ENCODE data around the gene AUTS2.

The AUTS2 gene

DNA sequence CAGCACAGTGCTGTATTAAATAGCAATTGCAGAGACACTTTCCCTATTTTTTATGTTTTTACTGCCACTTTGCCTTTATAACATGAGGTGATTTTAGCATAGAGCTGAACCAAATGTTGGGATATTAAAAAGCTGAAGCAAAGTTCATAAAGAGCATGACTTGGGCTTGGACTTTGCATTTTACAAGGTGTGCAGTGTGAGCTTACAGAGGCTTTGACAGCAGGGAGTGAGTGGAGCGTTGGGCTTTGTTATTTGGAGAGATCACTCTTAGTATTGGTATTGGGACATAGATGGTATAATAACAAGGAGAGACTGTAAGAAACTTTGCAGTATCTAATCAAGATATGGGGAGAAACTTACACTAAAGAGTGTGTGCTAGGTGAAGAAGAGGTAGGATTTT is 449.1 kb downstream of the AUTS2 start:
- no peak for TF ChIP-seq POLR2AphosphoS5 (IDR thresholded peaks at IDR 0.05; ENCODE audit: low read depth)
- TF ChIP-seq SPI1 (IDR thresholded peaks at IDR 0.05; ENCODE audit: borderline replicate concordance, low read depth), result no peak
- TF ChIP-seq, protein P1, sequence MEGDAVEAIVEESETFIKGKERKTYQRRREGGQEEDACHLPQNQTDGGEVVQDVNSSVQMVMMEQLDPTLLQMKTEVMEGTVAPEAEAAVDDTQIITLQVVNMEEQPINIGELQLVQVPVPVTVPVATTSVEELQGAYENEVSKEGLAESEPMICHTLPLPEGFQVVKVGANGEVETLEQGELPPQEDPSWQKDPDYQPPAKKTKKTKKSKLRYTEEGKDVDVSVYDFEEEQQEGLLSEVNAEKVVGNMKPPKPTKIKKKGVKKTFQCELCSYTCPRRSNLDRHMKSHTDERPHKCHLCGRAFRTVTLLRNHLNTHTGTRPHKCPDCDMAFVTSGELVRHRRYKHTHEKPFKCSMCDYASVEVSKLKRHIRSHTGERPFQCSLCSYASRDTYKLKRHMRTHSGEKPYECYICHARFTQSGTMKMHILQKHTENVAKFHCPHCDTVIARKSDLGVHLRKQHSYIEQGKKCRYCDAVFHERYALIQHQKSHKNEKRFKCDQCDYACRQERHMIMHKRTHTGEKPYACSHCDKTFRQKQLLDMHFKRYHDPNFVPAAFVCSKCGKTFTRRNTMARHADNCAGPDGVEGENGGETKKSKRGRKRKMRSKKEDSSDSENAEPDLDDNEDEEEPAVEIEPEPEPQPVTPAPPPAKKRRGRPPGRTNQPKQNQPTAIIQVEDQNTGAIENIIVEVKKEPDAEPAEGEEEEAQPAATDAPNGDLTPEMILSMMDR (IDR thresholded peaks at IDR 0.05; ENCODE audit: insufficient read depth, low read length), result no peak
- TF ChIP-seq, protein P2, sequence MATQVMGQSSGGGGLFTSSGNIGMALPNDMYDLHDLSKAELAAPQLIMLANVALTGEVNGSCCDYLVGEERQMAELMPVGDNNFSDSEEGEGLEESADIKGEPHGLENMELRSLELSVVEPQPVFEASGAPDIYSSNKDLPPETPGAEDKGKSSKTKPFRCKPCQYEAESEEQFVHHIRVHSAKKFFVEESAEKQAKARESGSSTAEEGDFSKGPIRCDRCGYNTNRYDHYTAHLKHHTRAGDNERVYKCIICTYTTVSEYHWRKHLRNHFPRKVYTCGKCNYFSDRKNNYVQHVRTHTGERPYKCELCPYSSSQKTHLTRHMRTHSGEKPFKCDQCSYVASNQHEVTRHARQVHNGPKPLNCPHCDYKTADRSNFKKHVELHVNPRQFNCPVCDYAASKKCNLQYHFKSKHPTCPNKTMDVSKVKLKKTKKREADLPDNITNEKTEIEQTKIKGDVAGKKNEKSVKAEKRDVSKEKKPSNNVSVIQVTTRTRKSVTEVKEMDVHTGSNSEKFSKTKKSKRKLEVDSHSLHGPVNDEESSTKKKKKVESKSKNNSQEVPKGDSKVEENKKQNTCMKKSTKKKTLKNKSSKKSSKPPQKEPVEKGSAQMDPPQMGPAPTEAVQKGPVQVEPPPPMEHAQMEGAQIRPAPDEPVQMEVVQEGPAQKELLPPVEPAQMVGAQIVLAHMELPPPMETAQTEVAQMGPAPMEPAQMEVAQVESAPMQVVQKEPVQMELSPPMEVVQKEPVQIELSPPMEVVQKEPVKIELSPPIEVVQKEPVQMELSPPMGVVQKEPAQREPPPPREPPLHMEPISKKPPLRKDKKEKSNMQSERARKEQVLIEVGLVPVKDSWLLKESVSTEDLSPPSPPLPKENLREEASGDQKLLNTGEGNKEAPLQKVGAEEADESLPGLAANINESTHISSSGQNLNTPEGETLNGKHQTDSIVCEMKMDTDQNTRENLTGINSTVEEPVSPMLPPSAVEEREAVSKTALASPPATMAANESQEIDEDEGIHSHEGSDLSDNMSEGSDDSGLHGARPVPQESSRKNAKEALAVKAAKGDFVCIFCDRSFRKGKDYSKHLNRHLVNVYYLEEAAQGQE (IDR thresholded peaks at IDR 0.05; ENCODE audit: insufficient replicate concordance, low read depth), result no peak
- no peak for TF ChIP-seq GABPA (IDR thresholded peaks at IDR 0.05; ENCODE audit: low read depth)
- no peak overlapping the region for H3K4me3 ChIP-seq (replicated peaks; ENCODE audit: insufficient read depth, low read length)
- DNase-seq (ENCODE audit: low read depth in 1 of 2, low spot score in 1 of 2), result no peak
- no peak overlapping the region for H3K27ac ChIP-seq (replicated peaks)
- H3K27me3 ChIP-seq (ENCODE audit: insufficient read depth, poor library complexity, severe bottlenecking), result no peaks in the 10 kb centered on the region

DNA sequence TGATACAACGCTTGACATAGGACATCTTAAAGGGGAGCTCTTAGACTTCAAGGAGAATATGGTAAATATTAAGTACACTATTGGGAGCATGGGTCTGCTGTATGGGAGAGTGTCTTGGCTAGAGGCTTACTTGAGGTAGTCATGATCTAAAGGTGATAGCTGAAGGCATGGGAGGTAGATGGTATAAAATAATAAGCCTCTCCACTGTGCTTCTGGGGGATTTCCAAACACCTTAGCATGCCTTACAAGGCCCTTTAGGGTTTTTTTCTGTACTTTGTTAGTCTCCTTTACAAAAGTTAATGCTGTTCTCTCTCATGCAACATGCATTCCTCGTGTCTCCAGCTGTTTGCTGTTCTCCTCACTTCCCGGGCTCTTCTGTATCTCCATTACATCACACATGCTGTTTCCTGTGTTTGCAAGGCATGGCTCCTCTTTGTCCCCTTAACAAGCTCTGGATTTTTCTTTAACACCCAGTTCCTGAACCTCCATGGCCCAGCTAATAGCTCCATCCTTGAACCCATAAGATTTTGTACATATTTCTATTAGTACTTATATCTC is 449.7 kb downstream of the AUTS2 start:
- H3K27ac ChIP-seq (replicated peaks), result no peak overlapping the region
- DNase-seq (ENCODE audit: low read depth in 1 of 2, low spot score in 1 of 2), result no peak
- no peak overlapping the region for H3K4me3 ChIP-seq (replicated peaks; ENCODE audit: insufficient read depth, low read length)
- TF ChIP-seq GABPA (IDR thresholded peaks at IDR 0.05; ENCODE audit: low read depth), result no peak
- TF ChIP-seq, protein P2 (IDR thresholded peaks at IDR 0.05; ENCODE audit: insufficient replicate concordance, low read depth), result no peak
- TF ChIP-seq, protein P1 (IDR thresholded peaks at IDR 0.05; ENCODE audit: insufficient read depth, low read length), result no peak
- no peak for TF ChIP-seq POLR2AphosphoS5 (IDR thresholded peaks at IDR 0.05; ENCODE audit: low read depth)
- TF ChIP-seq SPI1 (IDR thresholded peaks at IDR 0.05; ENCODE audit: borderline replicate concordance, low read depth), result no peak
- no peaks in the 10 kb centered on the region for H3K27me3 ChIP-seq (ENCODE audit: insufficient read depth, poor library complexity, severe bottlenecking)

DNA sequence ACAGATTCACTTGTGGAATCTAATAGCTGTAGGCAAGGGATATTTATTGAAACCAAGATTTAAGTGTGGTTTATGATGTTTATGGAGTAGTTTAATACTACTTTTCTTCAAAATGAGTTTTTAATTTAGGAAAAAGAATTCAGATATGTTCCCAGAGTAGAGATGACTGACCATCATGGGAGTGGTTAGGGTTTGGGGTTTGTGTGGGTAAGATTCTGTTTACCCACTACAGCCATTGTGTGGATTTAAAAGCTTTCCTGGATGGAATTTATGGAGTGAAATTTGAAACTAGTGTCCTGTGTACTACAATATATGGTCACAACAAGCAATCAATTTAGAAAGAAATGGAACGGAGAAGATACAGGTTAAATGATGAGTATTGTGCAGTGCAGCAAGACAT is 453.5 kb downstream of the AUTS2 start:
- TF ChIP-seq, protein P2 (IDR thresholded peaks at IDR 0.05; ENCODE audit: insufficient replicate concordance, low read depth), result no peak
- no peak for TF ChIP-seq GABPA (IDR thresholded peaks at IDR 0.05; ENCODE audit: low read depth)
- no peak for TF ChIP-seq POLR2AphosphoS5 (IDR thresholded peaks at IDR 0.05; ENCODE audit: low read depth)
- TF ChIP-seq, protein P1 (IDR thresholded peaks at IDR 0.05; ENCODE audit: insufficient read depth, low read length), result no peak
- TF ChIP-seq SPI1 (IDR thresholded peaks at IDR 0.05; ENCODE audit: borderline replicate concordance, low read depth), result no peak
- no peak for DNase-seq (ENCODE audit: low read depth in 1 of 2, low spot score in 1 of 2)
- H3K27me3 ChIP-seq (ENCODE audit: insufficient read depth, poor library complexity, severe bottlenecking), result no peaks in the 10 kb centered on the region
- no peak overlapping the region for H3K4me3 ChIP-seq (replicated peaks; ENCODE audit: insufficient read depth, low read length)
- H3K27ac ChIP-seq (replicated peaks), result no peak overlapping the region

All from HL-60 (cell line).